Uterus (tissue), 4 donors: ENCODE data around the gene NHLH1. TPM values are rescaled to one million over a fixed set of nuclear protein-coding genes. Genes with fewer than 3 reads are reported as not detected.

Experiments used
- DNase-seq, 2 donors: peaks; one replicate each; pipeline ENCODE4 v3.0.0-alpha.2; 2019 to 2020
- H3K27ac ChIP-seq, 2 donors: fragments of 200-600 bp; sonication (generic); 1 replicate in 1 of 2; 2 replicates in 1 of 2; pipeline ENCODE4 v1.5.1; 2016 to 2018
- H3K27me3 ChIP-seq, 2 donors: fragments of 200-600 bp; sonication (generic); one replicate each; pipeline ENCODE4 v1.5.1; 2018 to 2019; ENCODE audit warnings: control low read depth in 1 of 2
- H3K36me3 ChIP-seq, 2 donors: fragments of 200-600 bp; sonication (generic); one replicate each; pipeline ENCODE4 v1.5.1; 2019; ENCODE audit warnings: control low read depth in 1 of 2
- H3K4me1 ChIP-seq, 2 donors: fragments of 200-600 bp; sonication (generic); one replicate each; pipeline ENCODE4 v1.5.1; 2018 to 2019; ENCODE audit warnings: control low read depth in 1 of 2
- H3K4me3 ChIP-seq, 2 donors: fragments of 200-600 bp; sonication (generic); 1 replicate in 1 of 2; 2 replicates in 1 of 2; pipeline ENCODE4 v1.5.1; 2018 to 2019; ENCODE audit warnings: mild to moderate bottlenecking in 1 of 2
- H3K9me3 ChIP-seq, 2 donors: fragments of 200-600 bp; sonication (generic); one replicate each; pipeline ENCODE4 v1.5.1; 2019; ENCODE audit warnings: control low read depth in 1 of 2
- CTCF ChIP-seq, 4 experiments: fragments of 200-600 bp in 2 of 4; fragments of 450-650 bp in 2 of 4; sonication (generic) in 2 of 4; IDR thresholded peaks; one replicate each; pipeline ENCODE4 v1.5.1; 2016 to 2019; ENCODE audit warnings: antibody characterized with exemption in 4 of 4, mild to moderate bottlenecking in 2 of 4, moderate library complexity in 1 of 4
- POLR2A ChIP-seq, 2 donors: fragments of 450-650 bp; IDR thresholded peaks; one replicate each; pipeline ENCODE4 v1.6.1; 2016; ENCODE audit warnings: antibody characterized with exemption in 2 of 2, mild to moderate bottlenecking in 1 of 2, moderate library complexity in 1 of 2
- intact Hi-C: fragments of 100-400 bp; cut with DNase I; formaldehyde crosslinking; loops from one replicate; pipeline ENCODE4 v1.15.1; 2023; ENCODE audit warnings: low total_unique reads
- total RNA-seq, 4 donors: library from RNA; depleted of rRNA in 3 of 4; stranded (reverse); fragments of >200 nt in 3 of 4; gene quantifications; one replicate each; pipeline versions ENCODE4 v1.1.0 to v1.2.4, GENCODE V29; 2014 to 2023
- donor health status: DM: yes; HTN: yes; CAD: no.

The NHLH1 gene
- total RNA-seq, 4 donors from 2014 or later: not detected

GRCh38 chr1:160416369-160416768 lies 49.5 kb downstream of the NHLH1 start:
- Histone ChIP-seq H3K4me1 (no peaks in the 10 kb centered on the region), H3K36me3 (no peaks in the 10 kb centered on the region), H3K9me3 (no peaks in the 10 kb centered on the region), H3K4me3 (no peak overlapping the region), H3K27me3 (no peaks in the 10 kb centered on the region), H3K27ac (no peak overlapping the region)
- intact Hi-C loops: no loop called here
- DNase-seq: no peak
- peak in 1 of 4 experiments; percentile 20 for TF ChIP-seq CTCF (IDR thresholded peaks at IDR 0.05)
- TF ChIP-seq POLR2A (IDR thresholded peaks at IDR 0.05): no peak

GRCh38 chr1:160418483-160418882 lies 51.6 kb downstream of the NHLH1 start:
- H3K27me3 ChIP-seq: no peaks in the 10 kb centered on the region
- TF ChIP-seq POLR2A (IDR thresholded peaks at IDR 0.05): no peak
- TF ChIP-seq CTCF (IDR thresholded peaks at IDR 0.05): no peak
- no peak for DNase-seq
- H3K36me3 ChIP-seq: no peaks in the 10 kb centered on the region
- intact Hi-C loops: no loop called here
- no peaks in the 10 kb centered on the region for H3K4me1 ChIP-seq
- no peaks in the 10 kb centered on the region for H3K9me3 ChIP-seq
- no peak overlapping the region for H3K27ac ChIP-seq
- no peak overlapping the region for H3K4me3 ChIP-seq

GRCh38 chr1:160419150-160419837 lies 52.4 kb downstream of the NHLH1 start:
- Histone ChIP-seq H3K4me1 (no peaks in the 10 kb centered on the region), H3K4me3 (no peak overlapping the region), H3K36me3 (no peaks in the 10 kb centered on the region), H3K27ac (no peak overlapping the region), H3K9me3 (no peaks in the 10 kb centered on the region), H3K27me3 (no peaks in the 10 kb centered on the region)
- no peak for TF ChIP-seq POLR2A (IDR thresholded peaks at IDR 0.05)
- TF ChIP-seq CTCF (IDR thresholded peaks at IDR 0.05): no peak
- intact Hi-C loops: no loop called here
- no peak for DNase-seq

GRCh38 chr1:160419838-160420169 lies 52.9 kb downstream of the NHLH1 start:
- intact Hi-C loops: no loop called here
- DNase-seq: no peak
- Histone ChIP-seq H3K27me3 (no peaks in the 10 kb centered on the region), H3K4me1 (no peaks in the 10 kb centered on the region), H3K9me3 (no peaks in the 10 kb centered on the region), H3K4me3 (no peak overlapping the region), H3K27ac (no peak overlapping the region), H3K36me3 (no peaks in the 10 kb centered on the region)
- TF ChIP-seq CTCF (IDR thresholded peaks at IDR 0.05) (no peak), POLR2A (IDR thresholded peaks at IDR 0.05) (no peak)

- Histone ChIP-seq H3K36me3 (no peaks in the 10 kb centered on the region), H3K4me1 (no peaks in the 10 kb centered on the region), H3K27ac (no peak overlapping the region), H3K27me3 (no peaks in the 10 kb centered on the region), H3K9me3 (no peaks in the 10 kb centered on the region), H3K4me3 (no peak overlapping the region)
- intact Hi-C loops: no loop called here
- DNase-seq: no peak
- TF ChIP-seq CTCF (IDR thresholded peaks at IDR 0.05): no peak
Measured at GRCh38 chr1:160420881-160421842, 54.3 kb downstream of the NHLH1 start.
